H1 (cell line): ENCODE data around the gene GPR61. TPM values are rescaled to one million over a fixed set of nuclear protein-coding genes. Genes with fewer than 3 reads are reported as not detected.

Experiments used
- GTF2F1 ChIP-seq: IDR thresholded peaks from 2 replicates; pipeline ENCODE4 v1.6.1; 2012; ENCODE audit warnings: low read depth, low read length, improper control_type of control experiment, borderline replicate concordance
- PHF8 ChIP-seq: fragments of 200-600 bp; sonication (generic); conservative IDR thresholded peaks from 2 replicates; pipeline ENCODE4 v1.7.1; 2012; ENCODE audit warnings: low read depth, mild to moderate bottlenecking, inconsistent platforms, low read length, moderate library complexity
- TEAD4 ChIP-seq: IDR thresholded peaks from 2 replicates; pipeline ENCODE4 v1.6.1; 2012; ENCODE audit warnings: low read depth, low read length, inconsistent platforms, mixed read lengths
- polyA plus RNA-seq, 7 experiments: library from polyadenylated mRNA; depleted of rRNA in 3 of 7; stranded (reverse) in 5 of 7; unstranded in 2 of 7; fragments of >200 nt in 5 of 7; fragments of 200-250 nt in 2 of 7; gene quantifications; 1 replicate in 5 of 7; 2 replicates in 1 of 7; 4 replicates in 1 of 7; pipeline versions ENCODE4 v1.2.1 to v1.2.3, GENCODE V29; 2011 to 2013; ENCODE audit warnings: missing spikeins in 2 of 7, mixed read lengths in 2 of 7
- total RNA-seq: library from RNA; stranded (reverse); fragmentation: NEBNext Ultra II Directional; extraction: Animal tissue kit (Norgen Biotek cat#: 25700); gene quantifications from 2 replicates; pipeline ENCODE4 v1.2.1, GENCODE V29; 2021

The GPR61 gene
- total and polyA plus RNA-seq, 2 of the 8 experiments (the other 6 are each of a cell fraction or from before 2014, with no cell fraction given), result 0.41 to 0.53 TPM

DNA sequence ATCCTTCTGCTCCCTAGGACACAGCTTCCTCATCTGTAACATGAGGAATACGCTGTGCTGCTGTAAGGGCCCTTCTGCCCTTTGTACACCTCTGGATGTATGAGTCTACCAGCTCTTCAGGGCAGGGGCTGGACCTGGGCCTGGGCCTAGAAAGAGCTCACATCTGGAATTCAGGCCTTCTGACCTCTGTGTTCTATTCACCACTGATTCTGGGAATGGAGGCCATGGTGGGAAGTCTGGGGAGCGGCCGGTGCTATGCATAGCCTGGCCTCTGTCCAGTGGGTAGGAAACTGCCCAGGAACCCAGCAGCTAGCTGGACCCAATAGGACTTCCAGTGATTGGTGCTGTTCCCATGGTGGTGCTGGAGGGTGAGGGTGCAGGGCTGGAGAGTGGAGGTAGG lies 11.0 kb upstream of the GPR61 start (continued):
- no peak for TF ChIP-seq GTF2F1
- no peak for TF ChIP-seq TEAD4
- TF ChIP-seq PHF8, result no peak
